HL-60/S4 (cell line): ENCODE measurements around the gene MPG.

Source experiments
- in situ Hi-C: fragments of 300-500 bp; cut with MboI; formaldehyde crosslinking; loops from 2 replicates; pipeline ENCODE4 v1.14.3; 2022; ENCODE audit warnings: low sequenced_read_pairs

The MPG gene

GRCh38 chr16:50769-51591, 27.0 kb upstream of the MPG start:
- in situ Hi-C loops: no loop called here

- in situ Hi-C loops: no loop called here
Measured at GRCh38 chr16:53346-54236, 24.4 kb upstream of the MPG start, which contains the start of the genes POLR3K and SNRNP25. TSS of gene POLR3K (minus strand) at chr16:53608. CDS start at chr16:53586, 22 bp downstream. TSS of gene SNRNP25 (plus strand) at chr16:53828. CDS start at chr16:54017, 189 bp downstream.

DNA sequence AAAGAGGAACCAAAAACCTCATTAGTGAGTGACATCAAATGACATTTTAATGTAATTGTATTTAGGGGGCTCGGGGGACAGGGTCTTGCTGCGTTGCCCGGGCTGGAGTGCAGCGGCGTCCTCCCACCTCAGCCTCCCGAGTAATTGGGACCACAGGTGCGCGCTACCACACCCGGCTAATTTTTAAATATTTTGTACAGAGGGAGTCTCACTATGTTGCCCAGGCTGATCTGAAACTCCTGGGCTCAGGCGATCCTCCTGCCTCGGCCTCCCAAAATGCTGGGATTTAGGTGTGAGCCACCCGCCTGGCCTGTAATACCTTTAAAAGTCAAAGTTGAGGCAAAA, 23.8 kb upstream of the MPG start:
- in situ Hi-C loops: no loop called here

GRCh38 chr16:55571-56136, 22.4 kb upstream of the MPG start:
- in situ Hi-C loops: no loop called here

- in situ Hi-C loops: no loop called here
Measured at GRCh38 chr16:56231-56927, 21.6 kb upstream of the MPG start.

- in situ Hi-C loops: no loop called here
Measured at GRCh38 chr16:57711-58110, 20.3 kb upstream of the MPG start.

DNA sequence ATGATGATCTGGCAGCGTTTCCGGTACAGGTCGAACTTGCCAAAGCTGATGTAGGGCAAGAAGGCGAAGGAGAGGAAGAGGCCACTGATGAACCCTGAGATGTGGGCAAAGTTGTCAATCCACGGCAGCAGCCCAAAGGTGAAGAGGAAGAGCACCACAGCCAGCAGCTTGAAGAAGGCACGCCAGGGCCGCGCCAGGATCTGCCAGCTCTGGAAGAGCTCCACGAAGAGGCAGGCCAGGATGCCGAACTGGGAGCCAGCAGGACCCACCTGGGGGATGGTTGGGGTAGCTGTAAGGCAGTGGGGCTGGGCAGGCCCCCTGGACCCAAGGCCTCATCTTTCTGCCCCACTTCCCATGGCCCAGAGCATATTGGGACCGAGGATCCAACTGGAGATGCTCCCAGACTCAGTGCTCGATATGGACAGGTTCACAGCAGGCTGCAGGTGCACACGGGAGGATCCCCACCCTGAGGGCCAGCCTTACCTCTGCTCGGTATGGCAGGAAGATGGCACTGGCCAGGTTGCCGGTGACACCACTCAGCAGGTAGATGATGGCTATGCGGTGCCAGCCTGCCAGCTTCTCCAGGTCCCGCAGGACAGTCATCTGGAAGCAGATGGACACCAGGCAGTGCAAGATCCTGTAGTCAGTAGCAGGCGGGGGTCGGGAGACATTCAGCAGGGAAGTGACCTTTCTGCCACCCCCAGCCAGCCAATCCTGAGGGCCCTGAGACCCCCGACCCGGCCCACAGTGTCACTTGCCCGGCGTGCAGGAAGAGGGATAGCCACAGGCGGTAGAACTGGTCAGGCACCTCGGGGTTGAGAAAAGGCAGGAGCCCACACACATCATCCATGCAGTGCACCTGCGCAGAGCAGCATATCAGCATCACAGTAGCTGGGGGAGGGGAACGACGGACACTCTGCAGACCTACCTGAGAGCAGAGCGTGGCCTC, 19.3 kb upstream of the MPG start:
- in situ Hi-C loops: no loop called here

DNA sequence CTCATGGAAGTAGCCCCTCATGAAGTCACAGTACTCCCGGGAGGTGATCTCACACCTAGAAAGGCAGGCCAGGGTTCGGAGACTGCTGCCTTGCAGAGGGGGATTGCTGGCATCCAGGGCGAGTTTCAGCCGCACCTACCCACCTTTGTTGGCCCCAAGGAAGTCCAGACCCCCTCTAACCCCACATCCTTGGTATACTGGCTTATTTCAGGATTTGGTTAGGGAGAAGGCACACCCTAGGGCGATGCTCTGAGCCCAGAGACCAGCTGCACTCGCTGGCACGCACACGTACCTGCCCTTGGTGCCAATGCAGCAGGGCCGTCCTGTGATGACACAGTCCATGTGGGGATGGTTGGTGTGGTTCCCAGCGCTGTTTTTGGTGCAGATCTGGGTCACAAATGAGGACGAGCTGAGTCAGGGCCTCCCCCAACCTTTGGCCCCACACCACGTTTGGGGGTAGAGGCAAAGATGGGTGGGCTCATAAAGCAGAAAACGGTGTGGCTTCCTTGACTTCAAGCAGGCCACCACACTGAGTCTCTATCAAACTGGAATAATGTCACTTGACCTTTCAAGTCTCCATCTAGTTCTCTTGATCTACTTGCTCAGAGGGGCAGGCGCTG, 18.5 kb upstream of the MPG start:
- in situ Hi-C loops: no loop called here

DNA sequence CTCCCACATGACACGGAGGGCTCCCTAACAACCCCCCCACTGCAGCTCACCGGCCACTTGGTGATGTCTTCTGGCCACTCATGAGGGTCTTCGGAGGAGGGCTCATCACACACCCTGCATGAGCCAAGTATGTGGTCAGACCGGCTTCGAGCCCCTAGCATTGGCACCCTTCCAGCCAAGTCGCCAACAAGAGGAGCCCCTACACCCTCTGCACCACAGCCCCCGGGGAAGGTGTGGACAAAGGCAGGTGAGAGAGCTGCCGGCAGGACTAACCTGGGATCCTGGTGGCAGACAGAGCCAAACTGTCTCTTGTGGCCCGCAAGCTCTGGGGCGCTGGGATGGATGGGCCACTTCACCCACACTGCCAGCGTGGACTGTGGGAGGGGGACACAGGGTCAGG, 17.9 kb upstream of the MPG start:
- in situ Hi-C loops: no loop called here

DNA sequence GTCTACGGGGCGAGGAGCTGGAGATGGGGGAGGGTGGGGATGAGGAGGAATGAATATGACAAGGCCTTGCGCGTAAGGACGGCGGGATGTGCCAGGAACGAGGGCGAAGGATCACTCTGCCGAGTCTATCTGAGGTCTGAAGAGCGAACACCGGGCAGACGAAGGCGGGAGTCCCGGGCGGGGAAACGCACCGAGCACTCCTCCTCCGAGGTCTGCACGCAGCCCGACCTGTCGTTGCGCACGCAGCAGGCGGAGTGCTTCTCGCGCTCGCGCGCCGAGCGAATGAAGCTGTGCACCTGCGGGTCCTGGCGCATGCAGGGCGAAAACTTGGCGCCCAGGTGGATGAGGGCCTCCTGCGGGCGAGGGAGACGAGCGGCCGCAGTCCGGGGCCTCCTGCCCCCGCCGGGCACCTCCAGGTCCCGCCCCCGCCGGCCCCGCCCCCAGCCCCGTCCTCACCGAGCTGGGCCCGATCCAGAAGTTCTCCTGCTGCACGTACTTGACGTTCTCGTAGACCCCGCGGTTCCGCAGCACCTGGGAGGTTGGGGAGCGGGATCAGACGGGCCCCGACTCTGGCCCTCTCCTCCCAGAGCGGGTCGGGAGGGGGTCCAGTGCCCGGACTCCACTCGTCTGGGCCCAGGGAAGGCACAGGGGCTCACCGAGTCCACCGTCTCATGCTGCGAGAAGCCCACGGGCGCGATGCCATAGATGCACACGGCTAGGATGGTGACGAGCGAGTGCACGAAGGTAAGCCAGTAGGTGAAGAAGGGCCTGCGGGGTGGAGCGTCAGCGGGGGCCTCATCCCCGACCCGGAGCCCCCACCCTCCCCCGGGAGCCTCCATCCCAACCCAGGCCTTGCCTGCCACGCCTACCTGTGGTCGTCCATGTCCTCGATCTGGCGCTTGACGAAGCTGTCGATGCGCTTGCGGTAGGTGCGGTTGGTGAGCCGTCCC, 16.8 kb upstream of the MPG start:
- in situ Hi-C loops: no loop called here

- in situ Hi-C loops: no loop called here
Measured at GRCh38 chr16:61879-62281, 16.1 kb upstream of the MPG start.

DNA sequence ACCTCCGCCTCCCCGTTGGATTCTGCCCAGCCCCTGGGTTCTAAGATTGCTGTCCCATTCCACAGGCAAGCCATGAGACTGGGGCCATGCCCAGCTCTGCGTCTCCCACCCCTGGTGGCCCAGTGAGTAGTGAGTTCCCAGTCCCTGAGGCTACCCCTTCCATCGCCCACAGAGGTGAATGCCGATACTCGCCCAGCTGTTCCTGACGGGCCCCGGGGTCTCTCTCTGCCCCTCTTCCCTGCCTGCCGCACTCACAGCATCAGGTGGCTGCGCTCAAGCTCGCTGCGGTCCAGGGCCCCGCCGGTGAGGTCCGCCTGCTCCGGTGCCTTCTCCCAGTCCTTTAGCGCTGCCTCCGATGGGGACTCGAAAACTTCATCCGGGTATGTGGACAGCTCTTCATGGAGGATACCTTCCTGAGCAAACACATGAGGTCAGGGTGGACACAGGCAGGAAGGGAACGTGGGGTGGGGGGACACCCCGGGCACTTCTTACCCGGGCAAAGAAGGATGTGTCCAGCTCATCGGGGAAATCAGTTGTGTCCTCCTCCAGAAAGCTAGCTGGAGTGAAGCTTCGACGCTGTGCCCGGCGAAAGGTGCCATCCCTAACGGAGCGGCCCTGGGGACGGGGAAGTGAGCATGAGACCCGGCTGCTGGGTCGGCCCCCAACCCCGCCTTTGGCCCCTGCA, 15.6 kb upstream of the MPG start:
- in situ Hi-C loops: no loop called here

- in situ Hi-C loops: no loop called here
Measured at GRCh38 chr16:62968-63391, 15.0 kb upstream of the MPG start.

DNA sequence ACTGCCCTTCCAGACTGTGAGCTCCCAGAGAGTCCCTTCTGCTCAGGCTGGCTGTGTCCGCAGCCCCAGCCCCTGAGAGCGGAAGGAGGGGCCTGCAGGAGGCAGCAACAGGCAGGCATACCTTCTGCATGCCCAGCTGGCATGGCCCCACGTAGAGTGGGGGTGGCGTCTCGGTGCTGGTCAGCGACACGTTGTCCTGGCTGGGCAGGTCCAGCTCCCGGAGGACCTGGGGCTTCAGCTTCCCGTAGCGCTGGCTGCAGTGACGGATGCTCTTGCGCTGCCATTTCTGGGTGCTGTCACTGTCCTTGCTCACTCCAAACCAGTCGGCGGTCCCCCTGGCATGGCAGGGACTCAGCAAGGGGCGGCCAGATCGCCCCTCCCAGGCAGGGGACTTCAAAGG, 14.6 kb upstream of the MPG start:
- in situ Hi-C loops: no loop called here

DNA sequence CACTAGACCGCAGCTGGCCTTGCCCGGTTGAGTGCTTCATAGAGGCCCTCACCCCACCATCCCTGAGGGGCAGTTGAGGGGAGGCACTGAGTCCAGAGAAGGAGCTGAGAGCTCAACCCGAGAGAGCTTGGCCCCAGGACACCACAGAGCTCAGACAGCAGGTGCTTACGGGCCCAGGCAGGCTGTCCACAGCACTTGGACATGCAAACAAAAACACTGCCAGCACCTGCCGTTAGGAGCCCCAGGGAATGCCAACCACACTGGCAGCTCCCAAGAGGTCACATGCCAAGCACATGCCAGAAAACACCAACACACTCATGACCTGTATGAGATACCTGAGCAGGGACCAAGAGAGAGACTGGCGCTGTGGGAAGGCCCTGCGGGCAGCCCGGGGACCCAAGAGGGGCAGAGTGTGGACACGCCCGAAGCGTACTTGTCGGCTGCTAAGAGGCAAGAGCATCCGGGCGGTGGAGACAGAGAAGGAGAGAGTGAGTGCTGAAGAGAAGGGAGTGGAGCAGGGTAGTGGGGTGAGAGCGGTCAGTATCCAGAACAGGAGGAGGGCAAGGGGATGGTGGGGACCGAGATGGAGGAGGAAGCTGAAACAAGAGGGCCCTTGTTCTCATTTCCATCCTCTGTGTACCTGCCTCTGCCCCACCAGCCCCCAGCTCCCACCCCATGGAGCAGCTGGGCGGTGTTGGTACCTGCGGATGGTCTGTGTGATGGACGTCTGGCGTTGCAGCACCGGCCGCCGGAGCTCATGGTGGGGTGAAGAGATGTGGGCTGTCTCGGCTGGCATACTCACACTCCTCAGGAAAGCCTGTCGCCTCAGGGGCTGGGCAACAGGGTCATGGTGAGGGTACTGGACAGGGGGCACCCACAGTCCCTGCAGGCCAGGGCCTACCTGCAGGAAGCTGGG, 13.8 kb upstream of the MPG start:
- in situ Hi-C loops: no loop called here

- in situ Hi-C loops: no loop called here
Measured at GRCh38 chr16:64914-65255, 13.1 kb upstream of the MPG start.

GRCh38 chr16:65745-66144, 12.3 kb upstream of the MPG start:
- in situ Hi-C loops: no loop called here
